Breast epithelium (tissue), 4 donors: ENCODE results near the gene PLEKHA6. TPM values are rescaled to one million over a fixed set of nuclear protein-coding genes. Genes with fewer than 3 reads are reported as not detected.
A peak's percentile ranks its signal among the peaks of the same experiment; 100 is the strongest.

Experiments
- DNase-seq, 2 donors: peaks; one replicate each; pipeline ENCODE4 v3.0.0-alpha.2; 2019; ENCODE audit warnings: low spot score in 2 of 2
- H3K27ac ChIP-seq, 2 donors: fragments of 200-600 bp; sonication (generic) in 1 of 2; one replicate each; pipeline ENCODE4 v1.5.1; 2016 to 2019; ENCODE audit warnings: mild to moderate bottlenecking in 1 of 2
- H3K27me3 ChIP-seq, 2 donors: fragments of 200-600 bp; sonication (generic) in 1 of 2; one replicate each; pipeline versions ENCODE4 v1.5.1 to v1.6.0; 2017 to 2019; ENCODE audit warnings: control low read depth in 1 of 2, mild to moderate bottlenecking in 1 of 2
- H3K36me3 ChIP-seq: fragments of 200-600 bp; one replicate; pipeline ENCODE4 v1.5.1; 2019
- H3K4me1 ChIP-seq, 2 donors: fragments of 200-600 bp; sonication (generic); one replicate each; pipeline ENCODE4 v1.5.1; 2016 to 2019; ENCODE audit warnings: control low read depth in 1 of 2
- H3K4me3 ChIP-seq, 3 donors: fragments of 200-600 bp; sonication (generic); 1 replicate in 2 of 3; 2 replicates in 1 of 3; pipeline ENCODE4 v1.5.1; 2016 to 2019; ENCODE audit warnings: mild to moderate bottlenecking in 3 of 3, moderate library complexity in 2 of 3
- H3K9me3 ChIP-seq, 2 donors: fragments of 200-600 bp; sonication (generic) in 1 of 2; one replicate each; pipeline ENCODE4 v1.5.1; 2016 to 2019; ENCODE audit warnings: control low read depth in 1 of 2
- CTCF ChIP-seq, 3 donors: fragments of 450-650 bp; IDR thresholded peaks; one replicate each; pipeline ENCODE4 v1.5.1; 2016 to 2017; ENCODE audit warnings: antibody characterized with exemption in 3 of 3, mild to moderate bottlenecking in 3 of 3, moderate library complexity in 3 of 3
- POLR2A ChIP-seq: fragments of 450-650 bp; IDR thresholded peaks from one replicate; pipeline ENCODE4 v1.6.1; 2016; ENCODE audit warnings: antibody characterized with exemption, mild to moderate bottlenecking, moderate library complexity
- POLR2AphosphoS5 ChIP-seq, 3 donors: sonication (generic); formaldehyde crosslinking; IDR thresholded peaks; one replicate each; pipeline ENCODE4 v1.6.1; 2017; ENCODE audit warnings: antibody characterized with exemption in 3 of 3
- intact Hi-C: fragments of 100-400 bp; cut with DNase I; formaldehyde crosslinking; loops from one replicate; pipeline ENCODE4 v1.15.1; 2023; ENCODE audit warnings: low total_unique reads
- total RNA-seq, 3 donors: library from RNA; depleted of rRNA; stranded (reverse); fragments of >200 nt; gene quantifications; one replicate each; pipeline ENCODE4 v1.1.0, GENCODE V29; 2016

The PLEKHA6 gene
- total RNA-seq, 3 donors from 2014 or later: 1.4 to 34.0 (median 17.7) TPM

- no peak for TF ChIP-seq POLR2A
- TF ChIP-seq POLR2AphosphoS5 (IDR thresholded peaks at IDR 0.05): no peak
- TF ChIP-seq CTCF (IDR thresholded peaks at IDR 0.05): no peak
- no peak for DNase-seq
- H3K9me3 ChIP-seq: no peaks in the 10 kb centered on the region
- H3K4me1 ChIP-seq: no peaks in the 10 kb centered on the region
- no peaks in the 10 kb centered on the region for H3K36me3 ChIP-seq
- H3K27ac ChIP-seq: no peak overlapping the region
- intact Hi-C loops: no loop called here
- no peak overlapping the region for H3K4me3 ChIP-seq
- no peaks in the 10 kb centered on the region for H3K27me3 ChIP-seq
Observed at GRCh38 chr1:204390751-204391466, 31.2 kb upstream of the PLEKHA6 start.

- no peak overlapping the region for H3K27ac ChIP-seq
- no peak overlapping the region for H3K4me3 ChIP-seq
- TF ChIP-seq POLR2A (no peak), POLR2AphosphoS5 (IDR thresholded peaks at IDR 0.05) (no peak)
- intact Hi-C loops: no loop called here
- H3K36me3 ChIP-seq: no peaks in the 10 kb centered on the region
- DNase-seq: no peak
- no peaks in the 10 kb centered on the region for H3K9me3 ChIP-seq
- no peaks in the 10 kb centered on the region for H3K27me3 ChIP-seq
- H3K4me1 ChIP-seq: no peaks in the 10 kb centered on the region
Observed at GRCh38 chr1:204385727-204386126, 26.0 kb upstream of the PLEKHA6 start.

GRCh38 chr1:204384636-204385352 is 25.1 kb upstream of the PLEKHA6 start:
- no peaks in the 10 kb centered on the region for H3K36me3 ChIP-seq

GRCh38 chr1:204383163-204383904 is 23.6 kb upstream of the PLEKHA6 start:
- Histone ChIP-seq H3K27ac (no peak overlapping the region), H3K4me1 (no peaks in the 10 kb centered on the region), H3K27me3 (no peaks in the 10 kb centered on the region), H3K4me3 (no peak overlapping the region), H3K36me3 (no peaks in the 10 kb centered on the region), H3K9me3 (no peaks in the 10 kb centered on the region)
- intact Hi-C loops: no loop called here
- TF ChIP-seq POLR2A (no peak), CTCF (IDR thresholded peaks at IDR 0.05) (no peak), POLR2AphosphoS5 (IDR thresholded peaks at IDR 0.05) (no peak)
- no peak for DNase-seq

More at GRCh38 chr1:204384636-204385352, 25.1 kb upstream of the PLEKHA6 start:
- H3K27me3 ChIP-seq: no peaks in the 10 kb centered on the region
- TF ChIP-seq POLR2AphosphoS5 (IDR thresholded peaks at IDR 0.05) (no peak), CTCF (IDR thresholded peaks at IDR 0.05) (no peak), POLR2A (no peak)
- peak in 1 of 2 donors; percentile 45 for DNase-seq
- no peaks in the 10 kb centered on the region for H3K4me1 ChIP-seq
- intact Hi-C loops: no loop called here
- H3K9me3 ChIP-seq: no peaks in the 10 kb centered on the region
- H3K27ac ChIP-seq: peak overlapping the region in 1 of 2 donors; percentile 30
- no peak overlapping the region for H3K4me3 ChIP-seq

- Histone ChIP-seq H3K4me1 (peaks cover 0 to 2% of the 10 kb centered on the region in 2 donors), H3K36me3 (no peaks in the 10 kb centered on the region), H3K27me3 (no peaks in the 10 kb centered on the region), H3K9me3 (no peaks in the 10 kb centered on the region), H3K27ac (no peak overlapping the region), H3K4me3 (peak overlapping the region in 1 of 3 donors; percentile 1)
- DNase-seq: no peak
- TF ChIP-seq POLR2A (no peak), CTCF (IDR thresholded peaks at IDR 0.05) (no peak), POLR2AphosphoS5 (IDR thresholded peaks at IDR 0.05) (no peak)
- intact Hi-C loops: no loop called here
Observed at GRCh38 chr1:204382714-204383083, 23.0 kb upstream of the PLEKHA6 start.
